Measurements from ENCODE around the gene C14orf93. TPM values are rescaled to one million over a fixed set of nuclear protein-coding genes. Genes with fewer than 3 reads are reported as not detected.

C14orf93 gene
- polyA plus RNA-seq, 2 donors: 4.7 to 6.1 TPM

- 21 to 28% methylated on average over 8 of the region's 8 CpGs for WGBS, 2 donors
- Histone ChIP-seq H3K27ac (ENCODE audit: low read depth in 2 of 2, low read length in 1 of 2) (peak overlapping the region; percentile 84 to 91), H3K27me3 (ENCODE audit: control insufficient read depth in 1 of 2, insufficient read depth in 2 of 2, low read length in 2 of 2) (no peaks in the 10 kb centered on the region), H3K9me3 (ENCODE audit: control insufficient read depth in 2 of 2, insufficient read depth in 1 of 2, low read depth in 1 of 2, low read length in 1 of 2) (no peaks in the 10 kb centered on the region), H3K4me3 (ENCODE audit: low read depth in 1 of 2, low read length in 2 of 2) (peak overlapping the region in 1 of 2 donors; percentile 3), H3K4me1 (ENCODE audit: control insufficient read depth in 2 of 2, insufficient read depth in 2 of 2, low read length in 1 of 2) (peaks cover 0 to 16% of the 10 kb centered on the region in 2 donors), H3K36me3 (ENCODE audit: control insufficient read depth in 2 of 2, insufficient read depth in 2 of 2, low read length in 1 of 2) (peaks cover 0 to 7% of the 10 kb centered on the region in 2 donors)
These were observed 32.1 kb downstream of the C14orf93 start for GRCh38 chr14:22977684-22978486.

- peaks cover 0 to 16% of the 10 kb centered on the region in 2 donors for H3K4me1 ChIP-seq (ENCODE audit: control insufficient read depth in 2 of 2, insufficient read depth in 2 of 2, low read length in 1 of 2)
- peak overlapping the region; percentile 29 to 84 for H3K27ac ChIP-seq (ENCODE audit: low read depth in 2 of 2, low read length in 1 of 2)
- no peaks in the 10 kb centered on the region for H3K27me3 ChIP-seq (ENCODE audit: control insufficient read depth in 1 of 2, insufficient read depth in 2 of 2, low read length in 2 of 2)
- no peak overlapping the region for H3K4me3 ChIP-seq (ENCODE audit: low read depth in 1 of 2, low read length in 2 of 2)
- H3K36me3 ChIP-seq (ENCODE audit: control insufficient read depth in 2 of 2, insufficient read depth in 2 of 2, low read length in 1 of 2): peaks cover 0 to 8% of the 10 kb centered on the region in 2 donors
- H3K9me3 ChIP-seq (ENCODE audit: control insufficient read depth in 2 of 2, insufficient read depth in 1 of 2, low read depth in 1 of 2, low read length in 1 of 2): no peaks in the 10 kb centered on the region
These were observed 32.6 kb downstream of the C14orf93 start for GRCh38 chr14:22977434-22977683.

- Histone ChIP-seq H3K4me1 (ENCODE audit: control insufficient read depth in 2 of 2, insufficient read depth in 2 of 2, low read length in 1 of 2) (peaks cover 0 to 16% of the 10 kb centered on the region in 2 donors), H3K27ac (ENCODE audit: low read depth in 2 of 2, low read length in 1 of 2) (peak overlapping the region; percentile 29 to 84)
These were observed 33.1 kb downstream of the C14orf93 start for GRCh38 chr14:22976620-22977433.

GRCh38 chr14:22974530-22975313 lies 35.2 kb downstream of the C14orf93 start:
- Histone ChIP-seq H3K4me3 (ENCODE audit: low read depth in 1 of 2, low read length in 2 of 2) (no peak overlapping the region), H3K4me1 (ENCODE audit: control insufficient read depth in 2 of 2, insufficient read depth in 2 of 2, low read length in 1 of 2) (peaks cover 0 to 16% of the 10 kb centered on the region in 2 donors), H3K9me3 (ENCODE audit: control insufficient read depth in 2 of 2, insufficient read depth in 1 of 2, low read depth in 1 of 2, low read length in 1 of 2) (no peaks in the 10 kb centered on the region), H3K27me3 (ENCODE audit: control insufficient read depth in 1 of 2, insufficient read depth in 2 of 2, low read length in 2 of 2) (no peaks in the 10 kb centered on the region), H3K36me3 (ENCODE audit: control insufficient read depth in 2 of 2, insufficient read depth in 2 of 2, low read length in 1 of 2) (peaks cover 0 to 11% of the 10 kb centered on the region in 2 donors), H3K27ac (ENCODE audit: low read depth in 2 of 2, low read length in 1 of 2) (peak overlapping the region in 1 of 2 donors; percentile 43)
- 62 to 69% methylated on average over 9 of the region's 9 CpGs for WGBS, 2 donors

More at GRCh38 chr14:22976620-22977433, 33.1 kb downstream of the C14orf93 start:
- H3K36me3 ChIP-seq (ENCODE audit: control insufficient read depth in 2 of 2, insufficient read depth in 2 of 2, low read length in 1 of 2): peaks cover 0 to 11% of the 10 kb centered on the region in 2 donors
- H3K9me3 ChIP-seq (ENCODE audit: control insufficient read depth in 2 of 2, insufficient read depth in 1 of 2, low read depth in 1 of 2, low read length in 1 of 2): no peaks in the 10 kb centered on the region
- no peak overlapping the region for H3K4me3 ChIP-seq (ENCODE audit: low read depth in 1 of 2, low read length in 2 of 2)
- no peaks in the 10 kb centered on the region for H3K27me3 ChIP-seq (ENCODE audit: control insufficient read depth in 1 of 2, insufficient read depth in 2 of 2, low read length in 2 of 2)
- 26 to 40% methylated on average over 6 of the region's 6 CpGs for WGBS, 2 donors

GRCh38 chr14:22973217-22974032 lies 36.5 kb downstream of the C14orf93 start:
- Histone ChIP-seq H3K27me3 (ENCODE audit: control insufficient read depth in 1 of 2, insufficient read depth in 2 of 2, low read length in 2 of 2) (no peaks in the 10 kb centered on the region), H3K27ac (ENCODE audit: low read depth in 2 of 2, low read length in 1 of 2) (no peak overlapping the region), H3K4me3 (ENCODE audit: low read depth in 1 of 2, low read length in 2 of 2) (no peak overlapping the region), H3K9me3 (ENCODE audit: control insufficient read depth in 2 of 2, insufficient read depth in 1 of 2, low read depth in 1 of 2, low read length in 1 of 2) (no peaks in the 10 kb centered on the region), H3K36me3 (ENCODE audit: control insufficient read depth in 2 of 2, insufficient read depth in 2 of 2, low read length in 1 of 2) (peaks cover 0 to 11% of the 10 kb centered on the region in 2 donors), H3K4me1 (ENCODE audit: control insufficient read depth in 2 of 2, insufficient read depth in 2 of 2, low read length in 1 of 2) (peaks cover 0 to 10% of the 10 kb centered on the region in 2 donors)
- WGBS, 2 donors: 74 to 80% methylated on average over 6 of the region's 6 CpGs

- Histone ChIP-seq H3K27me3 (ENCODE audit: control insufficient read depth in 1 of 2, insufficient read depth in 2 of 2, low read length in 2 of 2) (no peaks in the 10 kb centered on the region), H3K36me3 (ENCODE audit: control insufficient read depth in 2 of 2, insufficient read depth in 2 of 2, low read length in 1 of 2) (peaks cover 0 to 10% of the 10 kb centered on the region in 2 donors), H3K4me1 (ENCODE audit: control insufficient read depth in 2 of 2, insufficient read depth in 2 of 2, low read length in 1 of 2) (peaks cover 0 to 4% of the 10 kb centered on the region in 2 donors), H3K9me3 (ENCODE audit: control insufficient read depth in 2 of 2, insufficient read depth in 1 of 2, low read depth in 1 of 2, low read length in 1 of 2) (no peaks in the 10 kb centered on the region), H3K27ac (ENCODE audit: low read depth in 2 of 2, low read length in 1 of 2) (no peak overlapping the region), H3K4me3 (ENCODE audit: low read depth in 1 of 2, low read length in 2 of 2) (no peak overlapping the region)
- 75 to 85% methylated on average over 2 of the region's 2 CpGs for WGBS, 2 donors
These were observed 37.5 kb downstream of the C14orf93 start for GRCh38 chr14:22972313-22972930.

- H3K27ac ChIP-seq (ENCODE audit: low read depth in 2 of 2, low read length in 1 of 2): no peak overlapping the region
These were observed 38.8 kb downstream of the C14orf93 start for GRCh38 chr14:22971152-22971551.

GRCh38 chr14:22966783-22967269 lies 43.1 kb downstream of the C14orf93 start:
- Histone ChIP-seq H3K9me3 (ENCODE audit: control insufficient read depth in 2 of 2, insufficient read depth in 1 of 2, low read depth in 1 of 2, low read length in 1 of 2) (no peaks in the 10 kb centered on the region), H3K4me3 (ENCODE audit: low read depth in 1 of 2, low read length in 2 of 2) (no peak overlapping the region), H3K4me1 (ENCODE audit: control insufficient read depth in 2 of 2, insufficient read depth in 2 of 2, low read length in 1 of 2) (no peaks in the 10 kb centered on the region), H3K27me3 (ENCODE audit: control insufficient read depth in 1 of 2, insufficient read depth in 2 of 2, low read length in 2 of 2) (no peaks in the 10 kb centered on the region), H3K36me3 (ENCODE audit: control insufficient read depth in 2 of 2, insufficient read depth in 2 of 2, low read length in 1 of 2) (no peaks in the 10 kb centered on the region), H3K27ac (ENCODE audit: low read depth in 2 of 2, low read length in 1 of 2) (no peak overlapping the region)
- WGBS, 2 donors: 46 to 55% methylated on average over 4 of the region's 4 CpGs

More at GRCh38 chr14:22971152-22971551, 38.8 kb downstream of the C14orf93 start:
- Histone ChIP-seq H3K27me3 (ENCODE audit: control insufficient read depth in 1 of 2, insufficient read depth in 2 of 2, low read length in 2 of 2) (no peaks in the 10 kb centered on the region), H3K9me3 (ENCODE audit: control insufficient read depth in 2 of 2, insufficient read depth in 1 of 2, low read depth in 1 of 2, low read length in 1 of 2) (no peaks in the 10 kb centered on the region), H3K4me1 (ENCODE audit: control insufficient read depth in 2 of 2, insufficient read depth in 2 of 2, low read length in 1 of 2) (no peaks in the 10 kb centered on the region), H3K4me3 (ENCODE audit: low read depth in 1 of 2, low read length in 2 of 2) (no peak overlapping the region), H3K36me3 (ENCODE audit: control insufficient read depth in 2 of 2, insufficient read depth in 2 of 2, low read length in 1 of 2) (peaks cover 0 to 10% of the 10 kb centered on the region in 2 donors)
- WGBS, 2 donors: 91 to 98% methylated on average over 1 of the region's 1 CpG

All from esophagus (tissue), 2 donors.